Medulla oblongata (tissue), 1 donor: ENCODE data around the gene POR.
"Not testable (repeated sequence)": the region's sequence is repeated elsewhere in the genome, so short reads cannot be mapped to it uniquely, and the experiment has no call there.

Source experiments
- DNase-seq: peaks from one replicate; pipeline ENCODE4 v3.0.0-alpha.2; 2015; ENCODE audit errors: extremely low spot score

The POR gene

GRCh38 chr7:75989500-75990388 is 74.8 kb downstream of the POR start:
- DNase-seq, result no peak

GRCh38 chr7:75991531-75992082 is 76.7 kb downstream of the POR start:
- no peak for DNase-seq

GRCh38 chr7:75992083-75992755 is 77.3 kb downstream of the POR start:
- no peak for DNase-seq

GRCh38 chr7:75993689-75994387 is 78.9 kb downstream of the POR start:
- peak; percentile 65 for DNase-seq

DNA sequence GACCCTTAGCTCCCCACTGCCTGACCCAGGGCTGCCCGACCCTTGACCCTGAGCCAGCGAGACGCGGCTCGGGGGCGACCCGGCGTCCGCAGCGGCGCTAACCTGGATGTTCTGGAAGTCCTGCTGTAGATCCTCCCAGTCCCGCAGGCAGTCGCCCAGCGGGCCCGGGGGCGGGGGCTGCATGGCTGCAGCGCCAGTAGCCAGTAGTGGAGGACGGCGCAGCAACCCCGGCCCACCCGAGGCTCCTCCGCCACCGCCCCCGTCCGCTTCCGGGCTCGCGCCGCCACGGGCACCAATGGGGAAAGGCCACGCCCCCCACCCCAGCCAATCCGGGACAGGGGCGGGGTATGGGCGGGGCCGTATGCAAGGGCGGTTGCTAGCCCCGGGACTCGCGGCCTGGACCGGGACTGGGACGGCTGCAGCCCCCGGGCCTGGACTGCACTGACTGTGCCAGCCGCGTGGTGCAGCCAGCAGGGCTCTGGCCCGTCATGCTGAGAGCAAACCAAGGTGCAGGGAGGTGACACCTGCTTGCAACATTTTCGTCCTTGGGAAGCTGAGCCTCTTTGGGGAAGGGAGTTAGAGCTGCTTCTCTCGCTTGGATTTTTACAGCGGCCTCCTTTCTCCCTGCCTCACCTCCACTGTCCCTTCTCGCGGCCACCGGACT is 79.6 kb downstream of the POR start, which contains the start of gene TMEM120A:
TSS of gene TMEM120A (minus strand) at position 208 of the 664 bp plus-strand sequence. CDS start at position 183, 25 bp downstream.
- DNase-seq, result peak; percentile 96

DNA sequence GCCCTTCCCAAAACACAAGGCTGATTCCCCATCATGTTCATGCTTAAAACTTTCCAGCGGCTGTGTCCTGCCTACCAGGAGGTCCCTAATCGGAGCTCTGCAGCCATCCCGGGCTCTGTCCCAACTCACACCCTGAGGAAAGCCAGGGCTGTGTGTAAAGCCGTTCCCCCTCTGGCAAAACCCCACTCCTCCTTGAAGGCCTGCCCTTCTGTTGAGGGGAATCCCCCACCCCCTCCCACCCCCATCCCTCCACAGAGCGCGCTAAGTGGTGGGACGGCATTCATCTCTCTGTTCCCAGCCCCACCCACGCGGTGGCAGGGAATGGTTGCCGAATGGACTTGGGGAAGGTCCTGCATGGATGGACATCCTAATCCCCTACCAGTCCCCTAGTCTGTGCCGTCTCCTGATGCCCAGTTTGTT is 80.1 kb downstream of the POR start:
- DNase-seq, result peak; percentile 21

DNA sequence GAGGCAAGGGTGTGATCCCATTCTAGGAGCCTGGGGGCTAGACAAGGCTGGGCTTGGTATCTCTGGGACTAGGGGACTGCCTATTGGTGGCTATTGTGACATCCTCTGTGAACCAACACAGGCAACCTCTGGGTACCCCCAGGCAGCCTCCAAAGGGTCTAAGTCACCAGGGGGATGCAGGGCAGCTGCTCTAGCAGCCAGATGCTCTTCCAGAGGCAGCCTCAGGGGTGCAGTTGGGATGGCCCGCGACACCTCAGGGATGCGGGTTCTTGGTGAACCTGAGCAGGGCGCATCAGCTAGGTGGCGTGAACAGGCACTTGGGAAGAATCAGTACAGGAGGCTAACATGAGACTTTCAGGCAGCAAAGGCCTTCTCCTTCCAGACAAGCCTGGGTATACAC is 81.0 kb downstream of the POR start:
- DNase-seq, result no peak

DNA sequence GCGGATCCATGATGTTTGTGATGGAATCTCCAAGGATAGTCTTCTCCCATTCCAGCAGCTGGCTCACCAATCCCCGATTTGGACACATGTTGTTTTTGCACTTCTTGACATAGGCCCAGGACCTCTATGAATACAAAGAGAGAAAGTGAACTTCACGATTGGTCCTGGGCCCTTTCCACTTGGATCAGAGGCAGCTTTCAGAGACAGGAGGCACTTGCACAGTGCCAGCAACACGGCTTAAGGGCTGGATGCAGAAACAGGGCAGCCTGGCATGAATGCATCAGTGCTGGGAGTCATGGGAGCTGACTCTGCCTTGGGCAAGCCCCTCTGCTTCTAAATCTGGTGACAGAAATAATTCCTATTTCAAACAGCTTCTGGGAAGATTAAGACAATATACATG is 81.5 kb downstream of the POR start:
- DNase-seq, result no peak

DNA sequence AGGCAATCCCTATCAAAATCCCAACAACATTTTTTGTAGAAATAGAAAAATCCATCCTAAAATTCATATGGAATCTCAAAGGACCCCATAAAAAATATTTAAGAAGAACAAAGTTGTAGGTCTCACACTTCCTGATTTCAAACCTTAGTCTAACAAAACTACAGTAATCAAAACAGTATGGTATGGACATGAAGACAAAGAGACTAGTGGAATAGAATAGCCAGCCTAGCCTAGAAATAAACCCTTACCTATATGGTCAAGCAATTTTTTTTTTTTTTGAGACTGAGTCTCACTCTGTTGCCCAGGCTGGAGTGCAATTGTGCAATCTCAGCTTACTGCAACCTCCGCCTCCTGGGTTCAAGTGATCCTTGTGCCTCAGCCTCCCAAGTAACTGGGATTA is 83.1 kb downstream of the POR start:
- DNase-seq, result no peak

DNA sequence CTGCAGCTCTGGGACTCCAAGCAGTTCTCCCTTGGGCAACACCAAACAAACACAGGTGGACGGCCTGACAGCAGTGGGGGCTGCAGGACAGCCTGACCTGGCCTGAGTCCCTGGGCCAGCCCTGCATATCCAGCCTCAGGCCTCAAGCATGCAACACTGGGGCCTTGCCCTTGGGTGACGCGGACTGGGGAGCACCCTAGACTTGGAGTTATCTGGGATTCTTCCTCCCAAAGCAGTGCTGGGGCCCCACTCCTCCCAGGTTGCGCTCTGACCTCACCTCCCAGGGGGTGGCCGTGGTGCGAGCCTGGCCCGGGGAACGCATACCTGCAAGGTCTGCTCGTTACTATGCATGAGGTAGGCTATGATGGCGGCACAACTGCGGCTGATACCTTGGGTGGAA is 85.6 kb downstream of the POR start:
- DNase-seq, result no peak

DNA sequence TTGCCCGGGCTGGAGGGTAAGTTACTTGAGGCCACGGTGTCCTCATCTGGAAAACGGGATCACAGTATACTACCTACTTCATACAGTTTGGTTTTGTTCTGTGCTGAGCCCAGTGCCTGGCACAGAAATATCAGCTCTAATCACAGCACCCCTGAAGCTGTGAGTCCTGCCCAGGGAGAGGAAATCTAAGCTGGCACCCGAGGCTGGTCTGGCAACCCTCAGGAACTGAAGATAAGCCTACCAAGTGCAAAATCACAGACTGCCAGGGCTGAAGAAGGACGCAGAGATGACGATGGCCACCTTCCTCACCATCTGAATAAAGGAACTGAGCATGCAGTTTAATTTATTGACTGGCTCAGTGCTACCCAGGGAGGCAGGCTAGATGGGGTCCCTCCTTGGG is 87.2 kb downstream of the POR start:
- no peak for DNase-seq

GRCh38 chr7:76002822-76003221 is 87.9 kb downstream of the POR start:
- no peak for DNase-seq

GRCh38 chr7:76003351-76003750 is 88.4 kb downstream of the POR start:
- no peak for DNase-seq

DNA sequence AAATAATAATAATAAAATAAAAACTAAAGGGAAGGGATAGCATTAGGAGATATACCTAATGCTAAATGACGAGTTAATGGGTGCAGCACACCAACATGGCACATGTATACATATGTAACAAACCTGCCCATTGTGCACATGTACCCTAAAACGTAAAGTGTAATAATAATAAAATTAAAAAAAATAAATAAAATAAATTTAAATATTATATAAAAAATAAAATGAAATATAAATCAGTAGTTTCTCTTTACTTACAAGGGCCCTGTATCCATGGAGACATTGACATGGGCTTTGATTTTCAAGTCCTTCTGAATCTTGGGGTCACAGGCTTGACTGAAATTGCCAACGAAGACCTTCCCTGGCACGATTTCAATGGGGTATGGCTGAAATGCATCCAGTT is 90.0 kb downstream of the POR start:
- not testable (repeated sequence) for DNase-seq

- no peak for DNase-seq
These were observed 93.3 kb downstream of the POR start for GRCh38 chr7:76008156-76008687.

DNA sequence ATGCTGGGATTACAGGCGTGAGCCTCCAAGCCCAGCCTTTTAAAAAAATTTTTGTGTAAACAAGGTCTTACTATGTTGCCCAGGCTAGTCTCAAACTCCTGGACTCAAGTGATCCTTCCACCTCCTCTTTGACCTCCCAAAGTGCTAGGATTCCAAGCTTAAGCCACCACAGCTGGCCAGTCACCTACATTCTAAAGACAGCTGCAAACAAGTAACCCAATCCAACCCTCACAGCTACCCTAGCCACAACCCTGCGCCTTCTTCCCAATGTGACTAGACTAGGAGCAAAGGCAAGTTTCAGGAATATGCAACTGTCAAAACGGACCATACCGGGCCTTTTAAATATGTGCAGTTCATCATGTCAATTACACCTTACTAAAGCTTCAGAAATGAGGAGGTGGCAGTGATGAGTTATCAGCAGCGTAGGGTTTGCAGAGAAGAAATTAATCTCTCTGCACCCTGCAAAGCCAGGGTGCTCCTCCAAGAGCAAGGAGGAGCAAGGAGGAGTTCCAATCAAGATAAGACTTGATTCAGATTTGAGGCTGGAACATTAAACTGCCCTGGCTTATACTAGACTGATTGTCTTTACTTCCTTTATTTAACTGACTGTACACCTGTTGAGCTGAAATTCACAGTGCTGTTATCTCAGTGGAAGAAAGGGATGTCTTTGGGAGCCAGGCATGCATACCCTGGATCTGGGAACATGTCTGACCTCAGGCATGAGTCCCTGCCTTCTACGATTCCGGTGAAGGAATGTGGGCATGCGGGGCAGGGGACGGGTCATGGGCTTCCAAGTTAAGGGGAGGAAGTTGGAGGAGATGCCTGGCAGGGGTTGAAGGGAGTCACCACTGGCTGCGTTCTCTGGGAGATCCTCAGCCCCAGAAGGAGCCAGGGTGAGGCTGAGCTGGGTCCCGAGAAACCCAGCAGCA is 95.0 kb downstream of the POR start:
- DNase-seq, result no peak

DNA sequence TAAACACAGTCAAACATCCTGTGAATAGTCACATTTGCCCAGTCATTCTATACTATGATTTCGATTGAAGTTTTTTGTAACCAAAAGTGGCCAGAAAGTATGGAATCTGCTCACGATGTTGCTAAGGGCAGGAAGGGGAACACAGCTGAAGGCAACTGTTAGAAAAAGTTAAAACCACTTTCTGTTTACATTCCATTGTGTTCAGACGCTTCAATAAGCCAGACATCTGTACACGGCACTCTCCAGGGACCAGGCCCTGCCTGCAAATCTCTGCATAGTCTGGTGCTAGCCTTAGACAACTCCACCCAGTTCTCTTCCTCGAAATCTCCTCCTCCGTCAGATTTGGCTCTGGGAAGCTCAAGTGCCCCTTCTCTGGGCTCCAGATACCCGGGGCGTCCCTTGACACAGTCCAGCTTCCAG is 96.5 kb downstream of the POR start:
- no peak for DNase-seq

DNA sequence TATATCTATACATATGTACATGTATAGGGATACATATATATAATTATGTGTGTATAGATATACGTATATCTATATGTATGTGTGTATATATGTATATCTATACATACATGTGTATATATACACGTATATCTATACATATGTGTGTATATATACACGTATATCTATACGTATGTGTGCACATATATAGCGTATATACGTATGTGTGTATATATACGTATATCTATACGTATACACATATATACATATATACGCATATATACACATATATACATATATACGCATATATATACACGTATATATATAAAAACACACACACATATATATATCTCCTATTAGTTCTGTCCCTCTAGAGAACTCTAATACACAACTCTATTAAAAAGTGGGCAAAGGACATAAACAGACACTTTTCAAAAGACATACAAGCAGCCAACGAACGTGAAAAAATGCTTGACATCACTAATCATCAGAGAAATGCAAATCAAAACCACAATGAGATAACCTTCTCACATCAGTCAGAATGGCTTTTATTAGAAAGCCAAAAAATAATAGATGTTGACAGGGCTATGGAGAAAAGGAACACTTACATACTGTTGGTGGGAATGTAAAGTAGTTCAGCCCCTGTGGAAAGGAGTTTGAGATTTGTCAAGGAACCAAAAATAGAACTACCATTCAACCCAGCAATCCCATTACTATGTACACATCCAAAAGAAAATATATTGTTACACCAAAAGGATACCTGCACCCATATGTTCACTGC is 101.4 kb downstream of the POR start:
- DNase-seq, result no peak

DNA sequence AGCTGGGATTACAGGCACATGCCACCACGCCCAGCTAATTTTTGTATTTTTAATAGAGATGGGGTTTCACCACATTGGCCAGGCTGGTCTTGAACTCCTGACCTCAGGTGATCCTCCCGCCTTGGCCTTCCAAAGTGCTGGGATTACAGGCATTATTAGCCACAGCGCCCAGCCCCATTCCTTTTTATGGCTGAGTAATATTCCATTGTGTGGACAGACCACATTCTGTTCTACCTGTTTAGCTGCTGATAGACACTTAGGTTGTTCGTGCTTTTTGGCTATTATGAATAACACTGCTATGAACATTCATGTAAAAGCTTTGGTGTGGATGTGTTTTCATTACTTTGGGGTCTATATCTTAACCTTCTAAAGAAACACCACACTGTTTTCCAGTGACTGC is 103.6 kb downstream of the POR start:
- not testable (repeated sequence) for DNase-seq
